ENCODE results near the gene EIF1.

EIF1 gene

DNA sequence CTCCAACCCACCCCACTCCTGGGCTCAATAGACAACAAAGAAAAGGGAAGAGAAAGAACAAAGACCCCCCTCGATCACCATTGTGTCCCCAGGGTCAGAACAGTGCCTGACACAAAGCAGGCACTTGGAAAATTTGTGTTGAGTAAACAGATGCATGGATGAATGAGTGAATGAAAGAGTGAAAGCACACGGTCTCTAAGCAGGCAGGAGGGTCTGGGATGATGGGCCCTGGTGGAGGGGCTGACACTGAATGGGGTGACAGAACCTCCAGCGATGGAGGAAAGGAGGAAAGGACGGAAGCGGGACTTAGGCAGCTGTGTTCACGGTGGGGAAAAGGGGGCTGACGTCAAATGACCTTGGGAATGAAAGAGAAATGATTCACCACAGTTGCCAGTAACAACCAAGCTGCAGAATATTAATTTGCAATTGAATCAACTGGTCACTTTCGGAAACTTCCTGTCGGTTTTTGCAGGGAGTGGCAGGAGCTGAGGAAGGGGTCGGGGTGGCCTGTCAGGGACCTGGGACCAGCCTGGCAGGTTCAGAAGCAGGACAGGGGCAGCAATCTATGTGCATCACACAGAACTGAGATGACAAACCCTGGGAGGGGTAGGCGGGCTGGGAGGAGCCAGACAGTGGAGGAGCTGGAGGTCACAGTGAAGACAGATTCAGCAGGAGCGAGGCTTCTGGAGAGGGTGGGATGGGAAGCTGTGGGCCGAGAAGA lies 16.7 kb downstream of the EIF1 start:
- no peak for DNase-seq

DNA sequence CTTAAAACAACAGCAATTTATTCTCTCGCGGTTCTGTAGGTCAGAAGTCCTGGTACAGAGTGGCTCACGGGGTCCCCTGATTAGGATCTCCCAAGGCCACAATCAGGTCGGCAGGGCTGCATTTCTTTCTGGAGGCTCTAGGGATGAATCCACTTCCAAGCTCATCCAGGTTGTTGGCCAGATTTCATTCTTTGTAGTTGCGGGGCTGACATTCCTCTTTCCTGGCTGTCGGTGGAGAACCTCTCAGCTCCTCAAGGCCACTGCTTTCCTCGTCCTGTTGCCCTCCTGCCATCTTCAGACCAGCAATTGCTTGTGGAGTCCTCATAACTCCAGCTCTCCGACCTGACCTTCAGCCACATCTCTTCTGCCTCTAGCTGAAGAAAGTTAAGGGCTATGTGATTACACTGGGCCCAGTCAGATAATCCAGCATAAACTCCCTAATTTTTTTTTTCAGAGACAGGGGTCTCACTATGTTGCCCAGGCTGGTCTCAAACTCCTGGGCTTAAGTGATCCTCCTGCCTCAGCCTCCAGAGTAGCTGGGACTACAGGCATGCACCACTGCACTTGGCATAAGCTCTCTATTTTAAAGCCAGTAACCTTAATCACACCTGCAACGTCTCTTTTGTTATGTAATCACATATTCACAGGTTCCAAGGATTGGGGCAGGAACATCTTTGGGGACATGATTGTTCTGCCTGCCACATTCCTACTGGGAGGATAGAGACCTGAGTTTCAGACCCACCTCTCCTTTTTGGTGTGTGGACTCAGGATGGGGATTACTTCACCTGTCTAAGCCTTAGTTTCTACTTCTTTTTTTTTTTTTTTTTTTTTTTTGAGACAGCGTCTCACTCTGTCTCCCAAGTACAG lies 19.4 kb downstream of the EIF1 start:
- no peak for DNase-seq

DNA sequence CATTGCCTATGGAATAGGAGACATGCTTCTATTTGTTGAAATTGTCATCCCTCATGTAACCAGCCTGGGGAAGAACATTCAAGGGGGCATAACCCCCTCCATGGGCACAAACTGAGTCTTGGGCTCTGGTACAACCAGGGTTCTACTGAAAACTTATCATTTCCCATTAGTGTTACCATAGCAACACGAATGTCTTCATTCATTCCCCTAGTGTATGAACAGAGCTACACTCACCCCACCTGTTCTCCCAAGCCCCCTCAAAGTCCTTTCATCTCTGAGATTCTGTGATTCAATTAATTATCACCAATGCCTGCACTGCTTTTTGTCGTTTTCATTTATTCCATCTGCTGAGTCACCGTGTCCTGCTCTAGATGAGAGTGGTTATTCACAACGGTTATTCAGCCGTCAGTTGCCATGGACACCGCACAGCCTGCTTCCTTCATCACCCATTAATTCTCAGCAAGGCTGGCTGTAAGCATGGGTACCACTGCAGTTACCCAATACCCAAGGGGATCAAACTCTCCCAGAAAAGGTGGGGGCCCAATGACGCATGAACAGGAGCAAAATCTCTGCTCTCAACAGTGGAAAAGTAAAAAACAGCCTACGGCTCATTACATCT lies 21.9 kb downstream of the EIF1 start:
- DNase-seq = no peak

DNA sequence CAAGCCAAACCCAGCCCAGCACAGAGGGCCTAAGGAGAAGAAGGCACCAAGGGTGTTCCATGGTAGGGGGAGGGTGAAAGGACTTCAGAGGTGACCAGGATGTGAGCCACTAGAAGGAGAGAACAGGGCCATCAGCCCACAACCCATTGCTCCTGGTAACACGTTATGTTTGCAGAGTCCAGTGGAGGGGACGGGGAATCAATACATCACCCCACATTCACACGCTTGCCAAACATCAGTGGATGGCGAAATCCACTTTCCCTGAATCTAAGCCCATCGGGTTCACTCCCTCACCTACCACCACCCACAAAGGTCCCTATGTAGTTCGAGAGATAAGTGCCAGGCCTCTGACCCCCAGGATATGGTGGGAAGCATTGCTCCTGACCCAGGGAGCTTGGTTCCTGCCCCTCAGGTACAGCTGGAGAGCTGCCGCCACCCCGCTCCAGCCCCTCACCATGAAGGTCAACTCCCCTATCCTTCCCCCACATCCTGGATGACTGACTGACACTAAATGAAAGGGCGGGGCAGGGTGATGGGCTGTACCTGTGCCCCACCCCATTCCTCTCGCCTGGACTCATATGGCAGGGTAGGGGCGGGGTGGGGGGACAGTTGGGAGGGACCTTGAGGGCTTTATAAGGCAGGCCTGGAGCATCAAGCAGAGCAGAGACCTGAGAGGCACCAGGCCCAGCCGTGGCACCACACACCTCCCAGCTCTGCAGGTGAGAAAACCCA lies 23.1 kb downstream of the EIF1 start, which contains the start of gene GAST:
TSS of gene GAST (plus strand) at position 663 of the 732 bp plus-strand sequence. CDS start 3,106 bp downstream, outside the sequence.
- no peak for DNase-seq

DNA sequence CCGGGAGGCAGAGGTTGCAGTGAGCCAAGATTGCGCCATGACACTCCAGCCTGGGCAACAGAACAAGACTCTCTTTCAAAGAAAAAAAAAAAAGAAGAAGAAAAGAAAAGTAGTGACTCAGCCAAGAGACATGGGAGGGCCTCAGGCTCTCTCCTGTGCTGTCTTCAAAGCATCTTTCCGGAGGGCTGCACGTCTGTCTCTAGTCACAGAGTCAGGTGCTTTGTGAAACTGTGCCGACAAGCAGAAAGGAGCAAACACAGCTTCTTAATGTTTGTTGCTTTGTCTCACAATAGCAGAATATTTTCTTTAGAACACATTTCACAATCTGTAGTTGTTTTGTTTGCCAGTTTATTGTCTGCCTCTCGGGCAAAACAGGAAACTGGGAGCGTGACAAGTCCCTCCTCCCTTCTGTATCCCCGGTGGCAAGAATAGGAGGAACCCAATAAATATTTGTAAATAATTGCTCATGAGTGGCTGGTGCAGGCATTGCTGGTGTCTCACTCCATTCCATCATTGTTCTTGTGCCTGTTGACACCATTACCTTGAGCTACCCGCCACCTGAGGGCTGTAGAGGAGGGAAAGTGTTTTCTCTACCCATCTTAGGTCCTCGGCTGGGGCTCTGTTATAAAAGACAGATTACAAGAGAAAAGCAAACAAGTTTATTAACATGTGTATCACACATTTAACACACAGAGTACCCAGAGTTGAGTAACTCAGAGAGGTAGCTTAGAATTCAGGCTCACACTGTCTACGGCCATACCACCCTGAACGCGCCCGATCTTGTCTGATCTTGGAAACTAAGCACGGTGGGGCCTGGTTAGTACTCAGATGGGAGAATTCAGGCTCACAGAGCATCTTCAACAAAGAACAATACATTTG lies 29.0 kb downstream of the EIF1 start:
- DNase-seq = no peak

DNA sequence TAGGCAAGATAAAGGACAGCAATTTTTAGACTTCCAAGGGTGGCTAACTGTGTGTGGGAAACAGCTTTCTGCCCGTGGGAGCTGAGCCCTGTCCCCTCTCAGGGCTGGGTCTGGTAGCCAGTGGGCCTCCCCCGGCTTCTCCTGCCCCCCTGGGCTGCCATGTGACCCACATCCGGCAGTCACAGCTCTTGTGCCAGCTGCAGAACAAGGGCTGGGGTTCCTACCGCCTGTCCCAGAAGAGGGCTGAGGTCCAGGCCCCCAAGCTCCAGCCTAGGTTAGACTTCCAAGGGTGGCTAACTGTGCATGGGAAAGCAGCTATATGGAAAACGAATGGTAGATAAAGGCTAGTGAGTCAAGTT lies 29.6 kb downstream of the EIF1 start:
- DNase-seq = no peak

DNA sequence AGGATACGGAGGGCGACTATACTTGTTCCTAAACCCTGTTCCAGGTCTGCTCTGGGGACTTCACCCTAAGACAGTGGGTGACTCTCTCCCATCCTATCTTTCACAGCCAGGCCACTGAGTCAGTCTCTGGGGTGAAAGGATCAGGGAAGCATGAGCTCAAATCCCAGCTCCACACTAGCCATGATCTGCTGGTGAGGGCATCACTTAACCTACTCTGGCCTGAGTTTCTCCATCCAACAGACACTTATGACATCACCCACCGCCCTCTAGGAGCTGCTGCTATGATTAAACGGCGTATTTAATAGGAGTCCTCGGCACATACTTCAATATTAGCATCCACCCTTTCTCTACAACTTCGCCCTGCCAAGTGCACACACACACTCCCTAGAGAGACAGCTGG lies 33.5 kb downstream of the EIF1 start:
- no peak for DNase-seq

DNA sequence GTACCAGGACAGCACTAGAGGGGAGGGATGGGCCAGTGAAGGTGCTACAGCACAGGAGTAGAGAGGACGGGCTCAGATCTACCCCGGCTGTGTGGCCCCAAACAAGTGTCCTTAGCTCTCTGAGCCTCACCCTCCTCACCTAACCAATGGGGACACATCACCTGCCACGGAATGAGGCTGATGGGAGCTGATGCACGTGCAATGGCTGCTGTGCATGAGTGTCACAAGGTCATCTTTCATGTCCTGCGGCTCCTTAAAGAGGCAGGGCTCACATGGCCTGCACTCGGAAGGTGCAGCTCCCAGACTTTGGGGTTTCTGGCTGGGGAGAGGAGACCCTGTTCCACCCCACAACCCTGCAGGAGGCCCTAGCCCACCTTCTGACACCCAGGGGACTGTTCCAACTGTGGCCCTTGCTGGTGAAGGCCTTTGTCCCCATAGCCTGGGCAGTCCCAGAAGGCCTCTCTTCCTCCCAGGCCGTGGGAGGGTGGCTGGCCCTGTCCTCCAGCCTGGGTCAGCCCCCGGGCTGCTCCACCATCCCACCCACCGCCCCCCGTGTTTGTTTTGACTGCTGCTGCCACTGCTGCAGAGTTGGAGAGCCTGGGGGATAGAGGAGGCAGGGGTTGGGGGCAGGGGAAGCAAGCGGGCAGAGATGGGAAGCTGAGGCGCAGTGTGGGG lies 35.3 kb downstream of the EIF1 start:
- no peak for DNase-seq

DNA sequence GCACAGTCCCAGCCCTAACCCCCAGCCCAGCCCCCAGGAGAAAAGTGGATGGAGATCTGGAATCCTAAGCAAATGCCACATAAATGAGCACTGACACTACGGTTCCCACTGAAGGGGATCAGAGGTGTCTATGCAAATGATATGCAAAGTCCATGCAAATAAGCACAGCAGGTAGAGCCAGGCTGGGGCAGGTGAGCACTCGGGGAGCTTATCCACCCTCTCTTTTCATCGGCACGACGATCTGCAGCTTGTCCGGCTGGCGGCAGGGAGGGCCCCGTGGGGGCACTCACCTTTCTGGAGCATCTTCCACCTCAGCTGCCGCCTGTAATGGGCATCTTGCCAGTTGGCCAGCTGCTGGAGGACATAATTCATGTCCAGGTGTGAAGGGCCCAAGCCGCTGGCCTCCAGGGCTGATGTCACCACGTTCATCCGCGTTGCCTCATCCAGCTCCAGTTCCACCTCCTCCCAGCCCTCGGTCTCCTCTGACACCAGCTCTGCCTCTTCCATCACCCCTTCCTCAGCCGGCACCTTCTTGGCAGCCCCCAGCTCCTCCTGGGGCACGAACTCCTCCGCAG lies 35.9 kb downstream of the EIF1 start:
- DNase-seq = no peak

DNA sequence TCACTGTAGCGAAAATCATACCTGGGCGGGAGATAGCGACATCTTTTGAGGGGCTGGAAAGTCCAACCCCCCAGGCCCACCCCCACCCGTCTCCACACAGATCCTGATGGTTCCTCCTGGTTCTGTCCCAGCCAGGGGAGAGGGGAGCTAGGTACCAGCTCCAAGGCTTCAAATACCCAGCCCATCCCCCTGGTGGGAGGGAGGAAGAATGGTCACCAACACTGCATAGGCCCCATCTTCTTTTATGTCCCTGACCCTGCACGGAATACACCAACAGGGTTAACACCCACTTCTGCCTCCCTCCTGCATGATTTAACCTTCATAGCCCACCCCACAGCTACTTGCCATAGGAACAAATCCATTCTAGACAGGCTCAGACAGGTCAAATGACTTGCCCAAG lies 36.4 kb downstream of the EIF1 start:
- no peak for DNase-seq

DNA sequence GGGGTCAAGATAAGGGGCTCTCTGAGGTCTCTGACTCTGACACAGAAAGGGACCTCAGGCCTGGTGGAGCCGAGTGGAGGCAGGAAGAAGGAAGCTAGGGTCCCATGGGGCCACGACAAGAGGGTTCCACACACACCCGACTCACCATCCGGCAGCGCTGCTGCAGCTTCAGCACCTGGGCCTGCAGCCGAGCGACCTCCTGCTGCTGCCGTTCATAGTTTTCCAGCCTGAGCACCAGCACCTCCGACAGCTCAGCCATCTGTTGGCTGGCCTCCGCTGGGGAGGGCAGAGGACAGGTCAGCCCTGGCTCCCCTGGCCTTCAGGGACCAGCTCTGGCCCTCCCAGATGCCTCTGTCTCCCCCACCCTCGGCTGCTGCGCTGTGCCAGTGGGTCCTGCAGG lies 39.4 kb downstream of the EIF1 start:
- DNase-seq = no peak

DNA sequence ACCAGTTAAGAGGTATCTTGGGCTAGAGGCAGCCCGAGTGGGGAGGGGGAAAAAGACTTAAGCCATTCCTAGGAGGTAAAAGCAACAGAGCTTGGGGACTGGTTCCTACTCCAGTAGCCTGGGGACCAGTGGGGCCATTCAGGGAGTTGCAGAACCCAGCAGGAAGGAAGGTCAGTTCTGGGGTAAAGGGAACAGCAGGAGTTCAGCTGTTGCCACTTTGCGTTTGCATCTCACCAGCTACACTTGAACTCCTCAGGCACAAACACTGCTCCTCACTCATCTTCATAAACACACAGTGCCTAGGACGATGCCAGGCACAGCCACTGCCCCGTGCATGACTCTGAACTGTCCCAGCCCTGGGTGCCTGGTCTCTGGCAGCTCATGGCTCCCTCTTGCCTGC lies 41.8 kb downstream of the EIF1 start:
- no peak for DNase-seq

DNA sequence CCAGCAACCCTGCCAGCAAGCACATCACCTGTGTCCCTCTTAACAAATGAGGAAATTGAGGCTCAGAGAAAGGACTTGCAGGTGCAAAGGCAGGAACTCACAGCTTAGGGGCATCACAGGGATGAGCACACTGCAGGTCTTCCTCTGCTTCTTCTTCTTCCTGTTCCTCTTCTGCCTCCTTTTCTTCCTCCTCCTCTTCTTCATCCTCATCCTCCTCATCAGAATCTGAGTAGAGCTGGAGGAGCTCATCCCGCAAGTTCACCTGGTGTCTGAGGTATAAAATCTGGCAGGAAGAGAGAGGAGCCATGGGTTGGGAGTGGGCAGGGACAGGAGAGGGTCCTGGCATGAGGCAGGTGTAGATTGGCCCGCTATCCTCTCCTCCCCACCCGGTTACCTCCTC lies 43.2 kb downstream of the EIF1 start:
- DNase-seq = no peak

DNA sequence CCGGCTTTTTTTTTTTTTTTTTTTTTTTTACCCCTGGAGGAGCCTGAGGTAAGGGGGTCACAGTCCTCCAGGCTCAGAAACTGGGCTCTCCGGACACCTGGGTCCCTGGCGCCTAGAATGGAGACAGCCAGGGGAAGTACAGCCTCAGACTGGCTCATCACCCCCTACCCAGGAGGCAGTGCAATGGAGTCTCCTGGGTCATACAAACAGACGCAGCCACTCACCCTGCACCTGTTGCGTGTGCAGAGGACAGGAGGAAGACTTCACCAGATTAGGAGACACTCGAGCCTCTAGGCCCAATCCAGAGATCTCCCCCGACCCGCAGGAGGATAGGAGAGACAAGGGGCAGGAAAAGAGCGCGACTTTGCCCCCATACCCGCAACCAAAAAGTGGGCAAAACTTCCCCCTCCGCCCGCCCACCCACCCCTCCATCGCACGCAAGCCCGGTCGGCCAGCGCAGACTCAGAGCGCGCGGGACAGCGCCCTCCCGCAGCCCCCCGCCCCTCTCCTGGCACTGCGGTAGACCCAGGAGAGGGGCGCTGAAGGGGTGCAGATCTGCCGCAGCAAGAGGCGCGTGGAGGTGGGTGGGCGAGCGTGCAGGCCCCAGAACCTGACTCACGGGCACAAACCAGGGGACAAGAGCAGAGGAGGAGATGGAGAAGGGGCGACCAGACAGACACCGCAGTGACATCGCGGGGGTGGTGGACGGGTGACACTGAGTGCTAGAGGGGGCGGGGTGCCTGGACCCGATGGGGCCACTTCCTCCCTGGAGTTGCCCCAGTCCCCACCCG lies 44.9 kb downstream of the EIF1 start:
- no peak for DNase-seq

DNA sequence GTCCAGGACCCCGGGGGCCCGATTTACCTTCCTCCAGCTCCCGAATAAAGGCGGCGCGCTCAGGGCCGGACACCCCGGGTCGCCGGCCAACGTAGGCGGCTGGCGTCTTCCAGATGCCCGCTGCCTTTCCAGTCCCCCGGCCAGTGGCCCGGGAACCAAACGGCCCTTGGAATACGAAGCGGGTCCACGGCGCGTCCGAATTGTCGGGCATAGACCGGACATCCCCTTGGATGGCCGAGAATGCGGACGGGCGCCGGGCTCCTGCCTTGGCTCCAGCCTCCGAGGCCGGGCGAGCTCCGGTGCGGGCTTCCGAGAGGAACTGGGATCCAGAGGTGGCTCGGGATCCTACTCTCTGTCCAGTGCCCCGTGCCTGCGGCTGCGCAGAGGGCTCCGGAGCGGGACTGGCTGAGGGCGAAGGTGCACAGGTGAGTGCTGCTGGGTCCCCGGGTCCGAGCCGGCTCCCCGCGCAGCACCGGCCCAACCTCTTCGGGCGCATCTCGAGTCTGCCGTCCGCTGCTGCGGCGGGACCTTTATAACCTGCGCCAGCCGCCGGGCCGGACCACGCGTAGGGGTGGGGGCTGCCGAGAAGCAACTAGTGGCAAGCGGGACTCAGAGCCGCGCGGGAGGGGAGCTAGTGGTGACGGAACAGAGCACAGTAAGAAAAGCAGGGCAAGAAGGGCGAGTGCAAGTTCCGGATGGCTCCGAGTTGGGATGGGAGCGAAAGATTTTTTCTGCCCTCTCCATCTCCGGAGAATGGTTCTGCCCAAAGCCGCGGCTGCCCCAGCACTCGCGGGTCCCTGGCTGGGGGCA lies 45.7 kb downstream of the EIF1 start, which contains the start of gene HAP1:
TSS of gene HAP1 (minus strand) at position 505 of the 810 bp plus-strand sequence. CDS start at position 496, 9 bp downstream.
- DNase-seq = no peak

DNA sequence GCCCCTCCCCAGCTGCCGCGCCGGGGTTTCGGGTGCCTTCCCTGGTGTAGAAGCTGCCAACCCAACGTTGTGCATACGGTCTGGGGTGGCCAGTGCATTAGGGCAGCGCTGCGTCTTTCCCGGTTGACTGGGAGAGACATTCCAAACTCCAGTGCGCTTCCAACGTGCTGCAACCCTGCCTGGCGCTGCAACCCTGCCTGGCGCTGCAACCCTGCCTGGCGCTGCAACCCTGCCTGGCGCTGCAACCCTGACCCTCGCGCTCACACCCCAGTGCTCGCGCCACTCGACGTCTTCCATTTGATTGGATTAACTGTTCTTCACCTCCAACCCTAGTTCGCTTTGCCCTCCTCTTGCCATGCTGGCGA lies 46.2 kb downstream of the EIF1 start:
- DNase-seq = no peak

DNA sequence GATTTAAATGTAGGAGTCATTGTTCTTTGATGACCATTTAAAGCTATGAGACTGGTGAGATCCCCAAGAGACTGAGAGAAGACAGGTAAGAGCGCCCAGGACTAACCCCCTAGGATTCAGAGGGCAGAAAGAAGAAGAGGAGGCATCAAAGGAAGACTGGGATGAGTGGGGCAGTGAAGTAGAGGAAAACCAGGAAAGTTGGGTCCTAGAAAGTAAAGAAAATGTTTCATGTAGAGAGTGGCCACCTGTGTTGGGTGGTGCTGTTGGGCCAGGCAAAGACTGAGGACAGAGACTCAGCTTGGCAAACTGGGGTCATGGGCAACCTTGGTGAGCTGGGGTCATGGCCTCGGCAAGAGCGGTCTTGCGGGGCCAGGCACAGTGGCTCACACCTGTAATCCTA lies 47.1 kb downstream of the EIF1 start:
- no peak for DNase-seq

DNA sequence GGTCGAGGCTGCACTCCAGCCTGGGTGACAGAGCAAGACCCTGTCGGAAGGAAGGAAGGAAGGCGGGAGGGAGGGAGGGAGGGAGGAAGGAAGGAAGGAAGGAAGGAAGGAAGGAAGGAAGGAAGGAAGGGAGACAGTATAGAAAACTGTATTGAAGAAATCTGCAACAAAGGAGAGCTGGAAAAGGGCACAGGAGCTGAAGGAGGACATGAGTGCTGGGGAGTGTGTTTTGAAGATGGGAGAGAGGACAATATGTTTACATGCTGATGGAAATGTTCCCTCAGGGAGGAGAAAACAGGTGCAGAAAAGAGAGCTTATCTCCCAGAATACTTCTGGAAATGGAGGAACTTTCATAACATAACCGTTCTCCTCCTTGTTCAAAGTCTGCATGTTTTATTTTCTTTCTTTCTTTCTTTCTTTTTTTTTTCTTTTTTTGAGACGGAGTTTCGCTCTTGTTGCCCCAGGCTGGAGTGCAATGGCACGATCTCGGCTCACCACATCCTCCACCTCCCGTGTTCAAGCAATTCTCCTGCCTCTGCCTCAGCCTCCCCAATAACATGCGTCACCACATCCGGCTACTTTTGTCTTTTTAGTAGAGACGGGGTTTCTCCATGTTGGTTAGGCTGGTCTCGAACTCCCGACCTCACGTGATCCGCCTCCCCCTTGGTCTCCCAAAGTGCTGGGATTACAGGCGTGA lies 48.4 kb downstream of the EIF1 start:
- no peak for DNase-seq

DNA sequence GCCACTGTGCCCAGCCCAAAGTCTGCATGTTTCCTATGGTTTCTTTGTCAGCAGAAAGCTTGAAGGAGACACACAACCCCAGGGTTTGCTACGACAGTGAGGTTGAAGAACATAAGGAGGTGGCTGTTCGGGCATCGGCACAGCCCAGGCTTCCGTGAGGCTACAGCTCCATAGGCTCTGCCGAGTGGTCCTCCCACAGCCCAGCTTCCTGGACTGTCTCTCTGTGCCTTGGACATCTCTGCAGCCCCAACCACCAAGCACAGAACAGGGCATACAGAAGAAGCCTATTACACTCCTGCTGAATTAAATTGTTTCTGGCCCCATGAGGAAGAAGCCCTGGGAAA lies 49.0 kb downstream of the EIF1 start:
- DNase-seq = no peak

Measured in KG1 (cell line).